HG02610 (cell line): ENCODE data around the gene HPS6.
"Not testable (repeated sequence)": the region's sequence is repeated elsewhere in the genome, so short reads cannot be mapped to it uniquely, and the experiment has no call there.

Experiments
- ATAC-seq: cut with Tn5 transposase; IDR thresholded peaks from one replicate; pipeline ENCODE4 v1.9.1; 2021; ENCODE audit warnings: mild to moderate bottlenecking, moderate library complexity; ENCODE audit not compliant: unreplicated experiment

HPS6 gene

GRCh38 chr10:102064868-102065560, at the start of gene HPS6:
TSS of gene HPS6 (plus strand) at chr10:102065349. CDS start at chr10:102065475, 126 bp downstream.
- peak; percentile 97 for ATAC-seq

GRCh38 chr10:102016416-102016815, 48.7 kb upstream of the HPS6 start:
- no peak for ATAC-seq

- no peak for ATAC-seq
Observed at GRCh38 chr10:102017295-102017694, 47.9 kb upstream of the HPS6 start.

- ATAC-seq: no peak
Observed at GRCh38 chr10:102020938-102021337, 44.2 kb upstream of the HPS6 start.

- no peak for ATAC-seq
Observed at GRCh38 chr10:102024799-102025198, 40.4 kb upstream of the HPS6 start.

GRCh38 chr10:102027261-102027660, 37.9 kb upstream of the HPS6 start:
- no peak for ATAC-seq

- ATAC-seq: no peak
Observed at GRCh38 chr10:102033787-102034186, 31.4 kb upstream of the HPS6 start.

GRCh38 chr10:102035807-102036206, 29.3 kb upstream of the HPS6 start:
- ATAC-seq: not testable (repeated sequence)

GRCh38 chr10:102038410-102038809, 26.7 kb upstream of the HPS6 start:
- no peak for ATAC-seq

- ATAC-seq: no peak
Observed at GRCh38 chr10:102040305-102041050, 24.7 kb upstream of the HPS6 start.

GRCh38 chr10:102045292-102045691, 19.9 kb upstream of the HPS6 start:
- ATAC-seq: no peak

- ATAC-seq: no peak
Observed at GRCh38 chr10:102046095-102046494, 19.1 kb upstream of the HPS6 start.

GRCh38 chr10:102054881-102055646, 10.1 kb upstream of the HPS6 start:
- ATAC-seq: not testable (repeated sequence)

- peak; percentile 94 for ATAC-seq
Observed at GRCh38 chr10:102055647-102056419, 9.3 kb upstream of the HPS6 start, which contains the start of gene ARMH3. TSS of gene ARMH3 (minus strand) at chr10:102056173. CDS start at chr10:102040114, 16,059 bp downstream.

- no peak for ATAC-seq
Observed at GRCh38 chr10:102059987-102060386, 5.2 kb upstream of the HPS6 start.

GRCh38 chr10:102064503-102064867, 664 bp upstream of the HPS6 start:
- no peak for ATAC-seq

- ATAC-seq: peak; percentile 8
Observed at GRCh38 chr10:102065561-102066398, 631 bp downstream of the HPS6 start.

- no peak for ATAC-seq
Observed at GRCh38 chr10:102066399-102067088, 1.4 kb downstream of the HPS6 start.
